ENCODE measurements around the gene PARM1. TPM values are rescaled to one million over a fixed set of nuclear protein-coding genes. Genes with fewer than 3 reads are reported as not detected.

The PARM1 gene
- total and polyA plus RNA-seq, 9 of the 15 experiments (the other 6 are each of a cell fraction or from before 2014, with no cell fraction given) = 0.07 TPM; not detected in 8

- TF ChIP-seq, protein P1, sequence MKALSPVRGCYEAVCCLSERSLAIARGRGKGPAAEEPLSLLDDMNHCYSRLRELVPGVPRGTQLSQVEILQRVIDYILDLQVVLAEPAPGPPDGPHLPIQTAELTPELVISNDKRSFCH (CRISPR knock-in tag; IDR thresholded peaks at IDR 0.05) = no peak
- TF ChIP-seq, protein P1 (tag; IDR thresholded peaks at IDR 0.05) = no peak
- TF ChIP-seq TRIM28 (IDR thresholded peaks at IDR 0.05) = no peak
- no peak for TF ChIP-seq RBM14 (IDR thresholded peaks at IDR 0.05; ENCODE audit: borderline replicate concordance, insufficient read depth, low read depth, low read length)
- TF ChIP-seq, protein P2, sequence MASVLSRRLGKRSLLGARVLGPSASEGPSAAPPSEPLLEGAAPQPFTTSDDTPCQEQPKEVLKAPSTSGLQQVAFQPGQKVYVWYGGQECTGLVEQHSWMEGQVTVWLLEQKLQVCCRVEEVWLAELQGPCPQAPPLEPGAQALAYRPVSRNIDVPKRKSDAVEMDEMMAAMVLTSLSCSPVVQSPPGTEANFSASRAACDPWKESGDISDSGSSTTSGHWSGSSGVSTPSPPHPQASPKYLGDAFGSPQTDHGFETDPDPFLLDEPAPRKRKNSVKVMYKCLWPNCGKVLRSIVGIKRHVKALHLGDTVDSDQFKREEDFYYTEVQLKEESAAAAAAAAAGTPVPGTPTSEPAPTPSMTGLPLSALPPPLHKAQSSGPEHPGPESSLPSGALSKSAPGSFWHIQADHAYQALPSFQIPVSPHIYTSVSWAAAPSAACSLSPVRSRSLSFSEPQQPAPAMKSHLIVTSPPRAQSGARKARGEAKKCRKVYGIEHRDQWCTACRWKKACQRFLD (CRISPR knock-in tag; IDR thresholded peaks at IDR 0.05) = no peak
- TF ChIP-seq SRSF3 (IDR thresholded peaks at IDR 0.05; ENCODE audit: insufficient read depth, low read length) = no peak
- TF ChIP-seq, protein P3, sequence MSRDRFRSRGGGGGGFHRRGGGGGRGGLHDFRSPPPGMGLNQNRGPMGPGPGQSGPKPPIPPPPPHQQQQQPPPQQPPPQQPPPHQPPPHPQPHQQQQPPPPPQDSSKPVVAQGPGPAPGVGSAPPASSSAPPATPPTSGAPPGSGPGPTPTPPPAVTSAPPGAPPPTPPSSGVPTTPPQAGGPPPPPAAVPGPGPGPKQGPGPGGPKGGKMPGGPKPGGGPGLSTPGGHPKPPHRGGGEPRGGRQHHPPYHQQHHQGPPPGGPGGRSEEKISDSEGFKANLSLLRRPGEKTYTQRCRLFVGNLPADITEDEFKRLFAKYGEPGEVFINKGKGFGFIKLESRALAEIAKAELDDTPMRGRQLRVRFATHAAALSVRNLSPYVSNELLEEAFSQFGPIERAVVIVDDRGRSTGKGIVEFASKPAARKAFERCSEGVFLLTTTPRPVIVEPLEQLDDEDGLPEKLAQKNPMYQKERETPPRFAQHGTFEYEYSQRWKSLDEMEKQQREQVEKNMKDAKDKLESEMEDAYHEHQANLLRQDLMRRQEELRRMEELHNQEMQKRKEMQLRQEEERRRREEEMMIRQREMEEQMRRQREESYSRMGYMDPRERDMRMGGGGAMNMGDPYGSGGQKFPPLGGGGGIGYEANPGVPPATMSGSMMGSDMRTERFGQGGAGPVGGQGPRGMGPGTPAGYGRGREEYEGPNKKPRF (IDR thresholded peaks at IDR 0.05; ENCODE audit: low read depth, low read length) = no peak
- no peak for TF ChIP-seq RAD51 (IDR thresholded peaks at IDR 0.05; ENCODE audit: borderline replicate concordance, low read depth)
Observed at GRCh38 chr4:74948236-74948635, 15.3 kb downstream of the PARM1 start (continued).
